ENCODE results near the gene CLCNKA.

Gene CLCNKA

DNA sequence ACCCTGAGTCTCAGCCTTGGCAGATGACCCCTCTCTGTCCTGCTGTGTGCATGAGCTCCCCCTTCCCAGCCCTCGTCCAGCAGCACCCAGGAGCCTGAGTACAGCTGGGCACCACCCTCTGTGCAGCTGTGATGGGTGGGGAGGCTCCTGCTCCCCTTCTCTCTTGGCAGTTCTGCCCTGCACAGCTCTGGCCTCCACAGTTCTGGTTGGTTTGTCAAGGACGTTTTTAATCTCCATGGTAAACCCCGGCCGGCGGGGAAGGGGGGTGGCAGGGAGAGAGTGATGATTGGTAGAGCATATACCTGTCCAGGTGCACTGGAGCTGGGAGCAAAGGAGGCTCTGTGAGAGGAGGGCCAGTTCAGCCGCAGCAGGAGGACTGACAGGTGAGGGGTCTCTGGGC lies at the start of gene CLCNKA:
TSS of gene CLCNKA (plus strand) at position 356 of the 400 bp plus-strand sequence. CDS start 584 bp downstream, outside the sequence.
- H3K36me3 ChIP-seq (ENCODE audit: control insufficient read depth, insufficient read depth, low read length), result no peaks in the 10 kb centered on the region
- DNase-seq (ENCODE audit: extremely low read depth, insufficient read length), result no peak
- H3K4me3 ChIP-seq (replicated peaks; ENCODE audit: low read depth, low read length), result no peak within 1 kb of the TSS
- TF ChIP-seq, protein P1, sequence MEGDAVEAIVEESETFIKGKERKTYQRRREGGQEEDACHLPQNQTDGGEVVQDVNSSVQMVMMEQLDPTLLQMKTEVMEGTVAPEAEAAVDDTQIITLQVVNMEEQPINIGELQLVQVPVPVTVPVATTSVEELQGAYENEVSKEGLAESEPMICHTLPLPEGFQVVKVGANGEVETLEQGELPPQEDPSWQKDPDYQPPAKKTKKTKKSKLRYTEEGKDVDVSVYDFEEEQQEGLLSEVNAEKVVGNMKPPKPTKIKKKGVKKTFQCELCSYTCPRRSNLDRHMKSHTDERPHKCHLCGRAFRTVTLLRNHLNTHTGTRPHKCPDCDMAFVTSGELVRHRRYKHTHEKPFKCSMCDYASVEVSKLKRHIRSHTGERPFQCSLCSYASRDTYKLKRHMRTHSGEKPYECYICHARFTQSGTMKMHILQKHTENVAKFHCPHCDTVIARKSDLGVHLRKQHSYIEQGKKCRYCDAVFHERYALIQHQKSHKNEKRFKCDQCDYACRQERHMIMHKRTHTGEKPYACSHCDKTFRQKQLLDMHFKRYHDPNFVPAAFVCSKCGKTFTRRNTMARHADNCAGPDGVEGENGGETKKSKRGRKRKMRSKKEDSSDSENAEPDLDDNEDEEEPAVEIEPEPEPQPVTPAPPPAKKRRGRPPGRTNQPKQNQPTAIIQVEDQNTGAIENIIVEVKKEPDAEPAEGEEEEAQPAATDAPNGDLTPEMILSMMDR (IDR thresholded peaks at IDR 0.05; ENCODE audit: insufficient read depth, low read length, poor library complexity, severe bottlenecking), result no peak
- H3K27me3 ChIP-seq (replicated peaks; ENCODE audit: control insufficient read depth, insufficient read depth, low read length), result peaks cover 5% of the 10 kb centered on the region; the same call in 1 of the 2 replicates

DNA sequence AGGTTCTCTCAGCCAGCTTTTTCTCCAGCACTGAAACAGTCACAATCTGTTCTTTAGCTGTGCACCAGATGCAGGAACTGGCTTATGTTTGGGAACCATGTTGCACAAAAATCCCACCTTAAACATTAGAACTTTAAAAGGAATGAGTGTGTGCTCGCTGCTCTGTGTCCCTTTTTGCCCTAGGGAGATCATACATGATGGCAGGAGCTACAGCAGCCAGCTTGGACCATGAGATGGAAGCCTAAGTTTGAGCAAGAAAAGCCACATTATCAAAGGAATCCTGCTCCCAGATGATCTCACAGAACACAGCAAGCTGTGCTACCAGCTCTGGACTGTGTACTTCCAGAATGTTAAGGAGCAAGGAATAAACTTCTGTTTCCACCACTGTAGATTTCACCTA lies 49.4 kb upstream of the CLCNKA start:
- Histone ChIP-seq H3K36me3 (ENCODE audit: control insufficient read depth, insufficient read depth, low read length) (peaks cover 16% of the 10 kb centered on the region), H3K4me3 (replicated peaks; ENCODE audit: low read depth, low read length) (no peak overlapping the region), H3K27me3 (replicated peaks; ENCODE audit: control insufficient read depth, insufficient read depth, low read length) (no peaks in the 10 kb centered on the region)
- DNase-seq (ENCODE audit: extremely low read depth, insufficient read length), result no peak
- TF ChIP-seq, protein P1 (IDR thresholded peaks at IDR 0.05; ENCODE audit: insufficient read depth, low read length, poor library complexity, severe bottlenecking), result no peak

DNA sequence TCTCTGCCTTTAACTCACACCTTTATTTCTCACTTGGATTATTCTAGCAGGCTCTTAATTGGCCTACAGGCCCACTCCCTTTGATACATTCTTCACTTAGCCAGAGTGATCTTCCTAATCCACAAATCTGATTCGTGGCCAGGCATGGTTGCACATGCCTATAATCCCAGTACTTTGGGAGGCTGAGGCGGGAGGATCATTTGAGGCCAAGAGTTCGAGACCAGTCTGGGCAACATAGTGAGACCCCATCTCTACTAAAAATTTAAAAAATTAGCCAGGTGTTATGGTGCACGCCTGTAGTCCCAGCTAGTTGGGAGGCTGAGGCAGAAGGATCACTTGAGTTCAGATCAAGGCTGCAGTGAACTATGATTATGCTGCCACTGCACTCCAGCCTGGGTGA lies 48.1 kb upstream of the CLCNKA start:
- Histone ChIP-seq H3K4me3 (replicated peaks; ENCODE audit: low read depth, low read length) (no peak overlapping the region), H3K36me3 (ENCODE audit: control insufficient read depth, insufficient read depth, low read length) (peaks cover 14% of the 10 kb centered on the region), H3K27me3 (replicated peaks; ENCODE audit: control insufficient read depth, insufficient read depth, low read length) (no peaks in the 10 kb centered on the region)
- DNase-seq (ENCODE audit: extremely low read depth, insufficient read length), result no peak
- TF ChIP-seq, protein P1 (IDR thresholded peaks at IDR 0.05; ENCODE audit: insufficient read depth, low read length, poor library complexity, severe bottlenecking), result no peak

DNA sequence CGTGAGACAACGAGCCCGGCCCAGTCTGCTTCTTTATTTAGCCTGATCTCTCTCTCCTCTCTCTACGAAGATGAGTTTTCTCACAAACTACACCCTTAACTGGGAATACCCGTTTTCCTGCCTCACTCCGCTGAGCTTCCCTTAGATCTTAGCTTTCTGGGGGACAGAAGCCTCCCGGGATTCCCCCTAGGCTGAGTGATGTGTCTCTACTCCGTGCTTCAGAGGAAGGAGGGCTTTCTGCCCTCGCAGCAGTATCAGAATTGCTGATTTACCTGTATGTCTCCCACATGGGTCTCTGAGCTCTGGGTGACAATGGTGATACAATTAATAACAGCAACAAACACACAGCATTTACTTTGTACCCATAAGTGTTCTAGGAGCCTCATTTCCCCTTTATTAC lies 47.0 kb upstream of the CLCNKA start:
- H3K36me3 ChIP-seq (ENCODE audit: control insufficient read depth, insufficient read depth, low read length), result peaks cover 8% of the 10 kb centered on the region
- no peaks in the 10 kb centered on the region for H3K27me3 ChIP-seq (replicated peaks; ENCODE audit: control insufficient read depth, insufficient read depth, low read length)
- TF ChIP-seq, protein P1 (IDR thresholded peaks at IDR 0.05; ENCODE audit: insufficient read depth, low read length, poor library complexity, severe bottlenecking), result no peak
- DNase-seq (ENCODE audit: extremely low read depth, insufficient read length), result peak; percentile 67
- H3K4me3 ChIP-seq (replicated peaks; ENCODE audit: low read depth, low read length), result peak overlapping the region; percentile 83

DNA sequence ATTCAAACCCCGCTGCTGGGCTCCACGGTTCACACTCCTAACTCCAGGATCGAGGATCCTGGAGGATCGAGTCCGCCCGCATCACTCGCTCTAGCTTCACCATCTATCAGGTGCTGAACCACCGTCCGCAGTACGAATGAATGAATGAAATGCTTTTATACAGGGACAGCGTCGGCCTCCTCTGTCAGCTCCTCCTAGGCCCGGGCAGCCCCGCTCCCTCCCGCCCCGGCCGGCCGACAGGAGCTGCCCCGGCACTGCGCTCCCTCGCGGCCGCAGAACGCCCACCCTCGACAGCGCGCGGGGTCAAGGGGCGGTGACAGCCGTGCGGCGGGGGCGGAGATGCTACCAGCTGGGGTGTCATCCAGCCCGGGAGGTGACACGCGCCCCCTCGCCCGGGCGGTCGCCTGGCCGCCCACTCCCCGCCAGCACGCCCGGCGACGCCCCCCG lies 46.5 kb upstream of the CLCNKA start:
- peak overlapping the region; percentile 83 for H3K4me3 ChIP-seq (replicated peaks; ENCODE audit: low read depth, low read length)
- H3K36me3 ChIP-seq (ENCODE audit: control insufficient read depth, insufficient read depth, low read length), result peaks cover 8% of the 10 kb centered on the region
- TF ChIP-seq, protein P1 (IDR thresholded peaks at IDR 0.05; ENCODE audit: insufficient read depth, low read length, poor library complexity, severe bottlenecking), result peak; percentile 9
- no peaks in the 10 kb centered on the region for H3K27me3 ChIP-seq (replicated peaks; ENCODE audit: control insufficient read depth, insufficient read depth, low read length)
- peak; percentile 86 for DNase-seq (ENCODE audit: extremely low read depth, insufficient read length)

Measured in GM06990 (cell line).